Measurements from ENCODE around the gene GPATCH8. TPM values are rescaled to one million over a fixed set of nuclear protein-coding genes. Genes with fewer than 3 reads are reported as not detected.
A peak's percentile ranks its signal among the peaks of the same experiment; 100 is the strongest.
"Not testable (repeated sequence)": the region's sequence is repeated elsewhere in the genome, so short reads cannot be mapped to it uniquely, and the experiment has no call there.

Gene GPATCH8
- total RNA-seq, 1 donor from 2014 or later = 66.9 TPM

GRCh38 chr17:44409309-44410028 lies 93.7 kb downstream of the GPATCH8 start:
- intact Hi-C loops (cut with DNase I) = no loop called here
- DNase-seq (ENCODE audit: low spot score) (no peak), ATAC-seq (no peak)

- intact Hi-C loops (cut with DNase I) = no loop called here
- ATAC-seq (no peak), DNase-seq (ENCODE audit: low spot score) (no peak)
These were observed 94.4 kb downstream of the GPATCH8 start for GRCh38 chr17:44408786-44409185.

GRCh38 chr17:44402564-44403172 lies 100.5 kb downstream of the GPATCH8 start:
- DNase-seq (ENCODE audit: low spot score) (no peak), ATAC-seq (no peak)
- intact Hi-C loops (cut with DNase I) = no loop called here

- no peak for DNase-seq (ENCODE audit: low spot score)
These were observed 102.9 kb downstream of the GPATCH8 start for GRCh38 chr17:44400226-44400847.

GRCh38 chr17:44398692-44399691 lies 104.2 kb downstream of the GPATCH8 start:
- ATAC-seq = peak; percentile 35
- intact Hi-C loops (cut with DNase I) = no loop called here
- DNase-seq (ENCODE audit: low spot score) = no peak

More at GRCh38 chr17:44400226-44400847, 102.9 kb downstream of the GPATCH8 start:
- ATAC-seq = peak; percentile 50
- intact Hi-C loops (cut with DNase I) = no loop called here

GRCh38 chr17:44397479-44398440 lies 105.4 kb downstream of the GPATCH8 start:
- ATAC-seq (peak; percentile 24), DNase-seq (ENCODE audit: low spot score) (no peak)
- intact Hi-C loops (cut with DNase I) = no loop called here

GRCh38 chr17:44396946-44397345 lies 106.3 kb downstream of the GPATCH8 start:
- ATAC-seq (no peak), DNase-seq (ENCODE audit: low spot score) (no peak)
- intact Hi-C loops (cut with DNase I) = no loop called here

GRCh38 chr17:44394833-44395232 lies 108.4 kb downstream of the GPATCH8 start:
- ATAC-seq = no peak
- intact Hi-C loops (cut with DNase I) = no loop called here
- no peak for DNase-seq (ENCODE audit: low spot score)

- intact Hi-C loops (cut with DNase I); ATAC-seq; DNase-seq (ENCODE audit: low spot score): not testable (repeated sequence)
These were observed 109.1 kb downstream of the GPATCH8 start for GRCh38 chr17:44394112-44394511.

- no peak for ATAC-seq
- no peak for DNase-seq (ENCODE audit: low spot score)
- intact Hi-C loops (cut with DNase I) = no loop called here
These were observed 112.8 kb downstream of the GPATCH8 start for GRCh38 chr17:44390250-44390870.

- DNase-seq (ENCODE audit: low spot score) (no peak), ATAC-seq (no peak)
- intact Hi-C loops (cut with DNase I) = no loop called here
These were observed 113.4 kb downstream of the GPATCH8 start for GRCh38 chr17:44389723-44390202.

GRCh38 chr17:44389281-44389680 lies 113.9 kb downstream of the GPATCH8 start, which contains the start of gene ITGA2B:
ITGA2B (minus strand) TSS chr17:44389649; CDS start chr17:44389473, 176 bp downstream.
- intact Hi-C loops (cut with DNase I) = no loop called here
- ATAC-seq = no peak
- no peak for DNase-seq (ENCODE audit: low spot score)

- DNase-seq (ENCODE audit: low spot score) (no peak), ATAC-seq (no peak)
- intact Hi-C loops (cut with DNase I) = no loop called here
These were observed 115.4 kb downstream of the GPATCH8 start for GRCh38 chr17:44387804-44388203.

GRCh38 chr17:44386182-44386525 lies 117.1 kb downstream of the GPATCH8 start:
- DNase-seq (ENCODE audit: low spot score) = no peak
- ATAC-seq = no peak
- intact Hi-C loops (cut with DNase I) = no loop called here

GRCh38 chr17:44385287-44386181 lies 117.7 kb downstream of the GPATCH8 start:
- DNase-seq (ENCODE audit: low spot score) (peak; percentile 91), ATAC-seq (peak; percentile 96)
- intact Hi-C loops (cut with DNase I) = no loop called here

- ATAC-seq (peak; percentile 25), DNase-seq (ENCODE audit: low spot score) (no peak)
- intact Hi-C loops (cut with DNase I) = no loop called here
These were observed 118.4 kb downstream of the GPATCH8 start for GRCh38 chr17:44384823-44385286.

Data from sciatic nerve (tissue), 2 donors.